HG03342 (cell line): Measurements from ENCODE around the gene MOB1A.
"Not testable (repeated sequence)": the region's sequence is repeated elsewhere in the genome, so short reads cannot be mapped to it uniquely, and the experiment has no call there.

Experiments used
- ATAC-seq: cut with Tn5 transposase; IDR thresholded peaks from one replicate; pipeline ENCODE4 v1.9.1; 2021; ENCODE audit warnings: mild to moderate bottlenecking, moderate library complexity; ENCODE audit not compliant: unreplicated experiment

The MOB1A gene

GRCh38 chr2:74178211-74179062, at the start of gene MOB1A:
Gene MOB1A (minus strand): TSS chr2:74178879. CDS start chr2:74178674, 205 bp downstream.
- peak; percentile 77 for ATAC-seq

GRCh38 chr2:74227646-74228045, 49.0 kb upstream of the MOB1A start:
- no peak for ATAC-seq

GRCh38 chr2:74226648-74227213, 48.1 kb upstream of the MOB1A start:
- ATAC-seq: no peak

GRCh38 chr2:74225698-74226459, 47.2 kb upstream of the MOB1A start:
- no peak for ATAC-seq

GRCh38 chr2:74223941-74224770, 45.5 kb upstream of the MOB1A start:
- ATAC-seq: no peak

GRCh38 chr2:74222300-74222650, 43.6 kb upstream of the MOB1A start:
- ATAC-seq: no peak

GRCh38 chr2:74221604-74222299, 43.1 kb upstream of the MOB1A start:
- no peak for ATAC-seq

- no peak for ATAC-seq
These were observed 42.4 kb upstream of the MOB1A start for GRCh38 chr2:74221091-74221490.

- no peak for ATAC-seq
These were observed 41.3 kb upstream of the MOB1A start for GRCh38 chr2:74219846-74220486.

GRCh38 chr2:74216642-74217041, 38.0 kb upstream of the MOB1A start:
- no peak for ATAC-seq

GRCh38 chr2:74215771-74216170, 37.1 kb upstream of the MOB1A start:
- ATAC-seq: not testable (repeated sequence)

- ATAC-seq: no peak
These were observed 34.2 kb upstream of the MOB1A start for GRCh38 chr2:74212702-74213410.

GRCh38 chr2:74206180-74206688, 27.6 kb upstream of the MOB1A start:
- peak; percentile 81 for ATAC-seq

GRCh38 chr2:74205596-74205995, 26.9 kb upstream of the MOB1A start:
- no peak for ATAC-seq

GRCh38 chr2:74205113-74205512, 26.4 kb upstream of the MOB1A start:
- no peak for ATAC-seq

- no peak for ATAC-seq
These were observed 25.8 kb upstream of the MOB1A start for GRCh38 chr2:74204436-74204835.

GRCh38 chr2:74201596-74201995, 22.9 kb upstream of the MOB1A start:
- ATAC-seq: no peak

GRCh38 chr2:74201196-74201595, 22.5 kb upstream of the MOB1A start:
- ATAC-seq: no peak

- ATAC-seq: no peak
These were observed 21.2 kb upstream of the MOB1A start for GRCh38 chr2:74199871-74200305.
